K562 (cell line): ENCODE measurements around the gene OR2A14. TPM values are rescaled to one million over a fixed set of nuclear protein-coding genes. Genes with fewer than 3 reads are reported as not detected.
A peak's percentile ranks its signal among the peaks of the same experiment; 100 is the strongest.

Experiments
- ATAC-seq: fragments of 200-7000 bp; cut with Tn5 transposase; 3 replicates; pipeline ENCODE4 v1.9.1; 2020; ENCODE audit warnings: moderate library complexity
- BruUV-seq: library from RNA; stranded (reverse); fragments of 400-500 nt; replicated peaks from 2 replicates; lab custom pipeline; 2021; lab: Mats Ljungman, UMichigan
- CTCF ChIA-PET: fragments of 300-600 bp; formaldehyde crosslinking; extraction: SDS; loops from one replicate; lab custom pipeline; 2021; ENCODE audit warnings: low intra/inter-chr PET ratio; lab: Yijun Ruan, JAX
- POLR2A ChIA-PET: fragments of 300-600, 350-650 bp; sonication (Branson Sonifier 250); formaldehyde crosslinking; extraction: SDS; loops from one replicate; lab custom pipeline; 2021; ENCODE audit warnings: antibody characterized with exemption, inconsistent platforms; lab: Yijun Ruan, JAX
- DNase-seq, 4 experiments: peaks; one replicate each; pipeline versions ENCODE4 v3.0.0 to v3.0.0-alpha.2; 2011 to 2018; ENCODE audit warnings: low spot score in 3 of 4, mixed read lengths in 3 of 4; ENCODE audit errors: extremely low read depth in 1 of 4
- FAIRE-seq: peaks from 2 replicates; lab custom pipeline; 2011; peaks lifted over from hg19 to GRCh38; lab: Jason Lieb, UNC
- H2AFZ ChIP-seq: 2 replicates; pipeline ENCODE4 v1.6.0; 2011; ENCODE audit warnings: low read depth, low read length, control low read depth, inconsistent platforms
- H3K27ac ChIP-seq: fragments of 200-600 bp; 3 replicates; pipeline ENCODE4 v1.8.0; 2011; ENCODE audit warnings: low read depth, mild to moderate bottlenecking, control low read depth, inconsistent platforms, low read length, moderate library complexity, mixed read lengths; ENCODE audit errors: extremely low read depth
- H3K27me3 ChIP-seq, 2 experiments: fragments of 300-600 bp in 1 of 2; 2 replicates in 1 of 2; 3 replicates in 1 of 2; pipeline versions ENCODE4 v1.6.0 to v1.8.0; 2011; ENCODE audit warnings: inconsistent platforms in 2 of 2, low read length in 2 of 2, mild to moderate bottlenecking in 1 of 2, mixed read lengths in 1 of 2, moderate library complexity in 1 of 2; ENCODE audit not compliant: control insufficient read depth in 2 of 2, insufficient read depth in 2 of 2
- H3K36me3 ChIP-seq: fragments of 300-600 bp; 3 replicates; pipeline ENCODE4 v1.8.0; 2011; ENCODE audit warnings: mild to moderate bottlenecking, low read length, inconsistent platforms; ENCODE audit not compliant: control insufficient read depth, insufficient read depth
- H3K4me1 ChIP-seq, 2 experiments: fragments of 200-600 bp in 1 of 2; replicated peaks in 1 of 2; 2 replicates in 1 of 2; 3 replicates in 1 of 2; pipeline versions ENCODE4 v1.5.1 to v1.8.0; 2011; ENCODE audit warnings: inconsistent platforms in 2 of 2, low read length in 2 of 2, mild to moderate bottlenecking in 1 of 2, mixed read lengths in 1 of 2, moderate library complexity in 1 of 2; ENCODE audit not compliant: control insufficient read depth in 2 of 2, insufficient read depth in 2 of 2
- H3K4me2 ChIP-seq: 2 replicates; pipeline ENCODE4 v1.6.1; 2011; ENCODE audit warnings: low read length, control low read depth, inconsistent platforms, mixed read lengths; ENCODE audit not compliant: insufficient read depth
- H3K4me3 ChIP-seq: fragments of 200-600 bp; sonication (generic), shearing (Covaris generic); 2 replicates; pipeline ENCODE4 v1.5.1; 2016; ENCODE audit warnings: control low read depth, inconsistent platforms
- H3K79me2 ChIP-seq: fragments of 200-600 bp; 3 replicates; pipeline ENCODE4 v1.8.0; 2011; ENCODE audit warnings: low read length, inconsistent platforms; ENCODE audit not compliant: control insufficient read depth, insufficient read depth
- H3K9ac ChIP-seq, 2 experiments: 2 replicates each; pipeline versions ENCODE4 v1.6.0 to v1.6.1; 2011; ENCODE audit warnings: low read depth in 2 of 2, low read length in 2 of 2, control low read depth in 1 of 2, inconsistent platforms in 1 of 2, mild to moderate bottlenecking in 1 of 2, mixed read lengths in 1 of 2; ENCODE audit not compliant: insufficient read depth in 1 of 2
- H3K9me1 ChIP-seq: one replicate; pipeline ENCODE4 v1.6.0; 2011; ENCODE audit warnings: inconsistent platforms, mild to moderate bottlenecking, low read length, moderate library complexity; ENCODE audit not compliant: control insufficient read depth, insufficient read depth
- H3K9me3 ChIP-seq: replicated peaks from 2 replicates; pipeline ENCODE4 v1.5.1; 2011; ENCODE audit warnings: low read depth, low read length, inconsistent platforms; ENCODE audit not compliant: control insufficient read depth, insufficient read depth
- H4K20me1 ChIP-seq: replicated peaks from 2 replicates; pipeline ENCODE4 v1.6.1; 2011; ENCODE audit warnings: low read length, inconsistent platforms, mixed read lengths; ENCODE audit not compliant: control insufficient read depth, insufficient read depth
- C11orf30 ChIP-seq: fragments of 450-650 bp; IDR thresholded peaks from 2 replicates; pipeline ENCODE4 v1.6.1; 2016; ENCODE audit warnings: low read depth, mild to moderate bottlenecking
- MAFF ChIP-seq: IDR thresholded peaks from 2 replicates; pipeline ENCODE4 v1.6.1; 2012; ENCODE audit warnings: low read length, improper control_type of control experiment
- MAFG ChIP-seq: fragments of 450-650 bp; conservative IDR thresholded peaks from 2 replicates; pipeline ENCODE4 v1.6.1; 2016; ENCODE audit warnings: missing genetic modification characterization, missing compliant biosample characterization
- NR2C2 ChIP-seq, 2 experiments: fragments of 200-800 bp in 1 of 2; sonication (Bioruptor generic) in 1 of 2; sonication (generic) in 1 of 2; formaldehyde crosslinking in 1 of 2; IDR thresholded peaks; 2 replicates each; pipeline versions ENCODE4 v1.6.1 to v1.8.0; 2016 to 2022; ENCODE audit warnings: mild to moderate bottlenecking in 1 of 2, missing compliant biosample characterization in 1 of 2, missing genetic modification characterization in 1 of 2, missing genetic modification reagents in 1 of 2
- NR4A1 ChIP-seq, 2 experiments: fragments of 250-450 bp in 1 of 2; fragments of 450-650 bp in 1 of 2; sonication (Bioruptor Pico) in 1 of 2; IDR thresholded peaks; 2 replicates each; pipeline versions ENCODE4 v1.4.0 to v1.6.1; 2016 to 2020; ENCODE audit warnings: mild to moderate bottlenecking in 2 of 2, missing compliant biosample characterization in 1 of 2, missing genetic modification characterization in 1 of 2, moderate library complexity in 1 of 2
- ZNF316 ChIP-seq: fragments of 450-650 bp; IDR thresholded peaks from 2 replicates; pipeline ENCODE4 v1.6.1; 2016
- WGBS: fragments of 100-300 bp; shearing (Covaris generic); methylation state at CpG from one replicate; pipeline ENCODE4 v1.1.6; 2016; ENCODE audit warnings: low coverage, mixed read lengths; ENCODE audit not compliant: insufficient coverage; ENCODE audit errors: missing lambda C conversion rate; 5-methylcytosine and 5-hydroxymethylcytosine counted together
- in situ Hi-C: fragments of 300-500 bp; cut with MboI; formaldehyde crosslinking; loops from 4 replicates; pipeline ENCODE4 v1.15.0; 2018; ENCODE audit warnings: inconsistent platforms, mixed read lengths
- intact Hi-C: fragments of 100-400 bp; cut with micrococcal nuclease; formaldehyde crosslinking; loops from 2 replicates; pipeline ENCODE4 v1.14.2; 2022
- polyA plus RNA-seq, 8 experiments: library from polyadenylated mRNA; depleted of rRNA in 4 of 8; stranded (reverse) in 5 of 8; unstranded in 3 of 8; fragments of >200 nt; fragmentation: Nextera tagmentation in 2 of 8; fragmentation: Illumina TruSeq in 1 of 8; extraction: Ambion mirVana in 2 of 8; extraction: Trizol in 1 of 8; gene quantifications; 2 replicates each; pipeline versions ENCODE4 v1.2.1 to v1.2.3, GENCODE V29; 2011 to 2014; ENCODE audit warnings: inconsistent platforms in 1 of 8, missing spikeins in 1 of 8
- total RNA-seq, 7 experiments: library from RNA; depleted of rRNA in 6 of 7; stranded (reverse); fragments of >200 nt in 6 of 7; fragmentation: Illumina TruSeq in 2 of 7; extraction: Trizol in 2 of 7; gene quantifications; 2 replicates each; pipeline versions ENCODE4 v1.2.1 to v1.2.3, GENCODE V29; 2011 to 2021; ENCODE audit warnings: low replicate concordance in 1 of 7
- TF ChIP-seq, protein P1 (sequence below), 2 experiments: IDR thresholded peaks; 2 replicates each; pipeline ENCODE4 v1.6.1; 2012; ENCODE audit warnings: improper control_type of control experiment in 2 of 2, low read depth in 2 of 2, low read length in 2 of 2, borderline replicate concordance in 1 of 2

Gene OR2A14
- total and polyA plus RNA-seq, 9 of the 15 experiments (the other 6 are each of a cell fraction or from before 2014, with no cell fraction given), result not detected

DNA sequence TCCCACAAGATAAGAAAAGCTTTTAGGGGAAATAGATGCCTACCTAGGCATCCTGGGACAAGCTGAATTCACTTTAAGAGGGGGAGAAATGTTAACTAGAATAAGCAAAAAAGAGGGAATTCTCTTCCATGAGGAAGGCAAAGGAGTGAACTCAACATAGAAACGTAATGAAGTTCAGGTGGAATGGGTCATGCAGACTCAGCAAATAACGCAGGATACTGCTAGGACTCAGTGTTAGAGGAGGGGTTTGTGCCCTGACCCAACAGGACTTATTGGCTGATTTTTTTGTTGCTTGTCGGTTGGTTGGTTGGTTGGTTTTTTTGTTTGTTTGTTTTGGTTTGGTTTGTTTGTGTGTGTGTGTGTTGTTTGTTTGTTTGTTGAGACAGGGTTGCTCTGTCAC is 9.3 kb downstream of the OR2A14 start:
- Histone ChIP-seq H3K4me1 (no peaks in the 10 kb centered on the region), H3K79me2 (no peaks in the 10 kb centered on the region), H3K9me3 (no peaks in the 10 kb centered on the region), H3K27me3 (no peaks in the 10 kb centered on the region)
- intact Hi-C loops, result loop anchor here (5.0 kb wide), 1 partner anchor 395 kb away; no protein-coding TSS in a partner anchor
- no peak for ATAC-seq
- 0% methylated on average over 3 of the region's 3 CpGs for WGBS
- POLR2A ChIA-PET, result no interaction called here
- BruUV-seq, result no TSS peak
- TF ChIP-seq MAFF (peak; percentile 32; the same call in 1 of the 2 replicates), NR2C2 (CRISPR knock-in tag; IDR thresholded peaks at IDR 0.05) (no peak), NR2C2 (tag; IDR thresholded peaks at IDR 0.05) (no peak), ZNF316 (peak; percentile 85), MAFG (peak; percentile 67), NR4A1 (CRISPR knock-in tag; IDR thresholded peaks at IDR 0.05) (no peak), NR4A1 (tag; IDR thresholded peaks at IDR 0.05) (no peak), C11orf30 (peak; percentile 79)
- TF ChIP-seq, protein P1, sequence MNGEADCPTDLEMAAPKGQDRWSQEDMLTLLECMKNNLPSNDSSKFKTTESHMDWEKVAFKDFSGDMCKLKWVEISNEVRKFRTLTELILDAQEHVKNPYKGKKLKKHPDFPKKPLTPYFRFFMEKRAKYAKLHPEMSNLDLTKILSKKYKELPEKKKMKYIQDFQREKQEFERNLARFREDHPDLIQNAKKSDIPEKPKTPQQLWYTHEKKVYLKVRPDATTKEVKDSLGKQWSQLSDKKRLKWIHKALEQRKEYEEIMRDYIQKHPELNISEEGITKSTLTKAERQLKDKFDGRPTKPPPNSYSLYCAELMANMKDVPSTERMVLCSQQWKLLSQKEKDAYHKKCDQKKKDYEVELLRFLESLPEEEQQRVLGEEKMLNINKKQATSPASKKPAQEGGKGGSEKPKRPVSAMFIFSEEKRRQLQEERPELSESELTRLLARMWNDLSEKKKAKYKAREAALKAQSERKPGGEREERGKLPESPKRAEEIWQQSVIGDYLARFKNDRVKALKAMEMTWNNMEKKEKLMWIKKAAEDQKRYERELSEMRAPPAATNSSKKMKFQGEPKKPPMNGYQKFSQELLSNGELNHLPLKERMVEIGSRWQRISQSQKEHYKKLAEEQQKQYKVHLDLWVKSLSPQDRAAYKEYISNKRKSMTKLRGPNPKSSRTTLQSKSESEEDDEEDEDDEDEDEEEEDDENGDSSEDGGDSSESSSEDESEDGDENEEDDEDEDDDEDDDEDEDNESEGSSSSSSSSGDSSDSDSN (IDR thresholded peaks at IDR 0.05; ENCODE audit: borderline replicate concordance in 1 of 2, low read depth in 2 of 2, low read length in 2 of 2), result no peak
- TF ChIP-seq, all 486 proteins: peak for 4
- no peak for DNase-seq
- in situ Hi-C loops, result no loop called here
- Histone ChIP-seq H3K36me3 (no peaks in the 10 kb centered on the region), H4K20me1 (no peaks in the 10 kb centered on the region), H3K9ac (no peak overlapping the region), H3K9me1 (no peaks in the 10 kb centered on the region), H3K27ac (no peak overlapping the region), H2AFZ (no peak overlapping the region), H3K4me2 (no peak overlapping the region), H3K4me3 (no peak overlapping the region)
- no peak for FAIRE-seq
- CTCF ChIA-PET, result interaction anchor here (0.6 kb wide), 1 partner anchor 1834 kb away, joined by 4 read pairs; no protein-coding TSS in a partner anchor
